ENCODE measurements around the gene PROK2.

PROK2 gene

DNA sequence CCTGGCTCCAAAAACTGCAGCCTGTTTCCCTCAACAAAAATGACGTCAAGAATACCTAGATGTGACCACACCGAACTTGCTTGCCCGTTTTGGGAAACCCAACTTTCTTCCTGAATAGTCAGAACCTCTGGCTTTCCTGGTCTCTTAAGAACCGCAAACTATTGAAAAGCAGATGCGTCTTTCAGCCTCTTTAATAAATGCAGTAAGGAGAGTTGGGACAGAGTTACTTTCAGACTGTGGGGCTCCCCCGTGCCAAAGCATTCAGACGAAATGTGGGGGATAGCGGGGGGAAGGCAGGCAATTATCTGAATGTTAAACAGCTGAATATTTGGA is 1.2 kb upstream of the PROK2 start:
- no peak for DNase-seq

DNA sequence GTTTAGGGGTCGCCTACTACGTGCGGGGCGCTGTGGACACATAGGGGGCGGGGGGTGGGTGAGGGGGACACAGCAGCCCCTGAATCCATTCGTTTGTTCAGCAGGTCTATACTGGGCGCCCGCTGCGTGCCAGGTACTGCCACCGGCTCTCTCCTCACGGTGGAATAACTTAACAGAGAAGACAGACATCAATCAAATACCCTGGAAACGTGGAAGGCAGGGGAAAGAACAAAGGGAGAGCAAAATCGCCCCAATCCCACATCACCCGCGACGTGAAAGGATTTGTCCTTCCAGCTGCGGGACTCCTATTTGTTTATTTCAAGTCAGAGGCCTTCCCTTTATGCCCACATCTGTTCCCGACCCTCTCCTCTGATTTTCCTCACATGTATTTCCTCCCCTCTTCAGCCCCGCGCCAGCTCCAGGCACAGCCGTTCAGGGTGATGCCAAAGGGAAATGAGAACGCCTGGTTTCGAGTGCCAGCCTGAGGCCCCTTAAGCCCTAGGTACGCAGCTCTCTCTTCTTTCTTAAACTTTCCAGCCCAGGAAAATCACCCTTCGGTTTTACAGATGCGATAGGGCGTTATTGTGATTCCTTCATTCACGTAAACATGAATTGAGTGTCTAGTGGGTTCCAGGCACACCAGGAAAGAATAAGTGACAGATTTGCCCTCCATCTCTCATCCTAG is 726 bp upstream of the PROK2 start:
- DNase-seq, result no peak

DNA sequence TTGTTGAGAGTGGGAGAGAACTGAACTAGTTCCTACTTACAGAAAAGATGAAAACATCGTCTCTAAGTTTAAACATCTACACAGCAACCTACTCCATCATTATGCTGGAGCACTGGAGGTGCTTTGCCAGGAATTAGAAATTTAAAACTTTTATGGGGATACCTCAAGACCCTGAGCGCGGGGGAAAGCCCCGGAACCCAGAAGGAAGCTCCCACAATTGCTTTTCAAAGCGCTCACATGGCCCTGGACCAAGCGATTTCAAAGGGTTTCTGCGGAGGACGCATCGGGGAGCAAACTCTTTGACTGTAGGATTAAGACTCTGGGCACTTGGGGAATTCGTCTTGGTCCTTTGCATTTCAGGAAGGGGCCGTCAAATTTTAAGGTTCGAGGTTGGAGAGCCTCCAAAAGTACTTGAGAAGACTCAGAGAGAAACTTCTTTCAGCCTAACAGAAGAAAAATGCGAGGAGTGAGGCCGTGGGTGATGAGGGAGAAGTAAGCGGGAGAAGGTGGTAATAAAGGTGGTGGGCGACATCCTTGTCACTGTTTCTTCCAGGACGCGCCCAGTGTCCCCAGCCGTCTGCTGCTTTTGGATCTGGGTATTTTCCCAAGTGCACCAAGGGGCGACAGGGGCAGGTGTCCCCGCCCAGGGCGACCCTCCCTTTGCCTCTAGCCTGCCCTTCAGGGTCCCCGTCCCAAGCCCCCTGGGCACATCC is 591 bp downstream of the PROK2 start:
- DNase-seq, result no peak

DNA sequence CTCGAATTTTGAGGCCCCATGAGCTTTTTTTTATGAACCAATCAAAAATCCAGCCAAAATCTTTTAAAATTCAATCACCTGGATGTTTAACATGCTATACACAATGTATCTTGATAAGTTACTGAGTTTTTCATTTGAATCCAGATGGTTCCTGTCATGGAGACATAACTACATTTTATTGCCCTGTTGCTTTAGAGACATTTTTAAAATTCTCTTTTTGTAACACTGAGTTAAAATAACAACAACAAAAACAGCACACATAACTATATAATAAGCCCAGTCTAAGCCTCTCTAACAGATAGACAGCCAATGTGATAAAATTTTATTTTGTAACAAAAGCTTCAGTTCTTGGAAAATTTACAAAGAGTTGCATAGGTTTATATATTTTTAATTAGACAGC is 1.8 kb downstream of the PROK2 start:
- DNase-seq, result no peak

DNA sequence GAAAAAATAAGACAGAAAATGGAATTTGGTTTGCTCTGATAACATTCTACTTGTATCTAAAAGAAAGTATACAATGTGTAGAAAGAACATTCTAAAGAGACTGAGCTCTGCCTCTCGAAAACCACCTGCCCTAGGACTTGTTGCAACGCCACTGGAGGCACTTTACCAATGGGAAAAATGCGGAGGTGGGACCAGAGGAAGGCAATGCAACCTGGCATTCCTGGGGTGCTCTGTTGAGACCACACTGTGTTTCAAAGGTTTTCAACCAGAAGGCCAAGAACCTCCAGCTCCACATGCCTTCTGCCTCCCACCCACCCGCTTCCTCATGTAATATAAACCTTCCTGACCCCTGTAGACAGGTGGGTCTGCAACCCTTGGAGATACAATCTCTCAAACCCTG is 4.5 kb downstream of the PROK2 start:
- no peak for DNase-seq

DNA sequence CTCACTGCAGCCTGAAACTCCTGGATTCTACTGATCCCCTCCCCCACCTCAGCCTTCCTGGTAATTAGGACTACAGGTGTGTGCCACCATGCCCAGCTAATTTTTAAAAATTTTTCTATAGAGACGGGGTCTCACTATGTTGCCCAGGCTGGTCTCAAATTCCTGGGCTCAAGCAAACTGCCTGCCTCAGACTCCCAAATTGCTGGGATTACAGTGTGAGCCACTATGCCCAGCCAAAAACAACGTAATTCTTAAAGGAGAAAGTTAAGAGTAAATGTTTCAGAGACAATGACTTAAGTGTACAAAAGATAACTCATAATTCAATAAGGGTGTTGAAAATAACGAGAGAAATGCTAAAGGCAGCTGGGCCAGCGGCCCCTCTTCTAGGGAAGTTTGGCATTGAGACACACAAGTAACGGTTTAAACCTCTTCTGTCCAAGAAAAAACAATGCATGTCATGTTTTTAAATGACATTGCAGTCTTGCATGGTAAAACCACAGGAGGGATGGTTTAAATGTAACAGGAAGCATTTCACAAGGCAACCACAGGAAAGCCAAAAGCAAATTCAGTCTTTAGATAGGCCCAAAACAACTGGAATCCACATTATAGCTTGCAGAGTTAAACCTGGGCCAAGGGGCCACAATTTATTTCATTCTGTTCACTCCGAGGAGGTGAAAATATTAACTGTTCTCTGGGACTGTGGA is 5.1 kb downstream of the PROK2 start:
- no peak for DNase-seq

DNA sequence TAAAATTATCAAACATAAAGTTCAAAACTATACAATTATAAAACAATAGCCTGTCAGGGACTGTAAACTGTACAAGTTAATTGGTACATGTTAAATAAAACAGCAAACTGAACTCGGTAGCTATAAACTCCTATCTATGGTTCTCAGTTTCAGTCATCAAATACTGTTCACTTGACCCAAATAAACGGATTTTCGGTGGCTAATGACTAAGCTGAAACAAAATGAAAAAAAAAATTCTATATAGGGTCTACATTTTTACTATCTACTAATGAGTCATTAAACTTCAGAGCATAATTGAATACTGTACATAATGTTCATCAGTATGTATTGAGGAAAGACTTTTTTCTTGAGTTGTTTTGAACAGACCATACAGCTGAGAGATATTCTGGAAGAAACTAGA is 6.6 kb downstream of the PROK2 start:
- no peak for DNase-seq

DNA sequence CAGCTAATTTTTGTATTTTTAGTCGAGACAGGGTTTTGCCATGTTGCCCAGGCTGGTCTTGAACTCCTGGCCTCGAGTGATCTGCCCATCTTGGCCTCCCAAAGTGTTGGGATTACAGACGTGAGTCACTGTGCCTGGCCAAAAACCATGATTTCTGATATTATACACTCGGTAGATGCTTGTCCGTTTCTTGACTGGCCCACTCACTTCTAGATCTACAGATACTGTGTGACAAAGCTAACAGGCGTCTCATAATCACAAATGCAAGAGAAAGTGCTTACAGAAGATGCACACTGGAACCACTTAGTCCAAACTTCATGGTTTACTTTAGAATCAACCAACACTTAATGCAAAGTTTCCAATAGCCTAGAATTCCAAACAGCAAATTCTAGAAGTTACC is 8.4 kb downstream of the PROK2 start:
- no peak for DNase-seq

DNA sequence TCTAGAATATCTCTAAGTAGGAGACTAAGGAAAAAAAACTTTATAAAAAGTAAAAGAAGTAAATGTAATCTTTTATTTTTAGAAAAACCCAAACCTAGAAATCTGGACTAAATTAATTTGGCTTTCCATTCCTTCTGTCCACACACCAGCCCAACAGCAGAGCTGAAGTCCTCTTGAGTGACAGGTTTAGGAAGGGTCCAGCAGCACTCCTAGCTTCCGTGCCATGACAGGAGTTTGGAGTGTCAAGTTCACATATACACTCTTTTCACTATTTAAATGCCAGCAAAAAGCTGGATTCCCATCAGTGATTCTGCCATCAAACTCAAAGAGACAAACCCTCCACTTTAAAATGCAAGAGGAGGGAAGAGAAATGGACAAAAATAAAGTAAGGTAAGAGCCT is 13.1 kb downstream of the PROK2 start:
- no peak for DNase-seq

DNA sequence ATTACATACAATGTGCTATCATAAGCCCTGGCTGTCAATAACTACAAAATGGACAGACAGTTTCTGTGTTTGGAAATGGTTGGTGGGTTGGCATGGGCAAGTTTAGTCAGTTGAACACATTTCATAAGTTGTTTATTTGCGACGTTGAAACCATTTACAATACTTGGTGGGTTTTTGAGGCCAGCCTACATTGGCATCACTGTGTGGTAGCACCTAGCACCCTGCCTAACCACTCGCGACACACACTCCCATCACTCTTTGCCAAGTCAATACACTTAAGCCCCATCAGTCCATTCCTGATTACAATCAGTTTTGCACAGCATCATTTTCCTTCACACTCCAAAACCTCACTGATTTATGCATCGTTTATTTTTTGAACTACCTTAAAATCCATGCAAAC is 13.8 kb downstream of the PROK2 start:
- no peak for DNase-seq

DNA sequence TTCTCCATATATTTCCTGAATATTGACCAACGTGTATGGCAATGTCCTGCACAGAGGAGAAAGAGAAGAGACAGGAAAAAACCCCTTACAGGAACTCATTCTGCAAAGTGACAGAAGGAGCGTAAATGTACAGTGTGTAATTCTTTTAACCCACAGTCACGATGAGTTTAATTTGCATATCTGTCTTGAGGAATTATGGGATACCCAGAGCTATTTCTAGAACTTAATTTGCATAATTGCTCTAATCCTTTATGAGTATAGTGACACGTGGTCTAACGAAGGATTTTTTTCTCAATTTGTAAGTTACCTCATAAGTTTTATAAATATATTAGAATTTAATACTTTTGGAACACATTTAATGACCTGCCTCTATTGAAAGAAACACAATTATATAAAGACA is 21.5 kb downstream of the PROK2 start:
- DNase-seq, result no peak

DNA sequence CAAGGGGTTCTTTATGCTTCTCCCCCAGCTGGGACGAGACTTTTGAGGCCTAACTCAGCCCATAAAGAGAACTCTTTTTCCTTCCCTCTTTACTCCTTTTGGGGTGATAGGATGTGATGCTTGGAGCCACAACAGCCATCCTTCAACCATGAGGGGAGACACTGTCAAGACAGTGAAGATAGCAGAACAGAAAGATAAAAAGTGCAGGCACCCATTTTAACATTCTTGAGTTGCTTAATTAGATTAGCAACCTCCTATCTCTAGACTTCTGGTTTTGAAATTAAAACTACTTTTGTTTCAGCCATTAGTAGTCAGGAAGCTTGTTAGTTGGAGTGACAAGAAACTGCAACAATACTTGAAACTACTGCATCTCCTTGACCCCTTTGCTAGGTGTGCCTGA is 24.8 kb downstream of the PROK2 start:
- DNase-seq, result no peak

DNA sequence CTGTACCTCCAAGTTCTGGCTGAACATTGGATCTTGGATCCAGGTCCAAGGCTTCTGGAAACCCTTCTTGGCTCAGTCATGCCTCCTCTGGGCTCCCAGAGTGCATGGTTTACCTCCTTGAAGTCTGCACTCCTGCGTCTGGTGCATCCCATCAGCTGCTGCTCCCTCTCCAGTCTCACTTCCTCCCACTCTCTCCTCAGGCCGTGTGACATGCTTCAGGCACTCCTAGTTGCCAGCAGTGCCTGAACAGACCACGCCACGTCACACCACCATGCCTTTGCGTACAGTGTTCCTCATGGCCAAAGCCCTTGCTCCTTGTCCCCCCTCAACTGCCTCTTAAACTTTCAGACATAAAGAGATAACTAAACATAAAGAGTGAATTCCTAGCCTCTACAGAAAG is 25.5 kb downstream of the PROK2 start:
- DNase-seq, result no peak

DNA sequence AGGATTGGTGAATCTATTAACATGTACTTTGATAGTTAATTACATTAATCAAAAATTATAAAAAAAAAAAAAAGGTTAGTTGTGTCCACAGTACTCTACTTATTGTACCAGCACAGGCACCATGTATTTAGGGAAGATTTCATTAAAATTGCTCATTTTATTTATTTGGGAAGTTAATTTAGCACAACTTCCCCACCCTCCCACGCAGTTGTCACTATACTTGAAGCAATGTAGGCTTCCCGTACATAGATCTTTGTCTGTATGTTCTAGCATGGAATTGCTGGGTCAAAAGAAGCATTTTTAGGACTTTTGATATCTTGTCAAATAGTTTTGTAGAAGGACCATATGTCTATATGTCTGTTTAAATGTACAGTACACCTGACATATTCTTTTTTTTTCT is 26.9 kb downstream of the PROK2 start:
- DNase-seq, result no peak

DNA sequence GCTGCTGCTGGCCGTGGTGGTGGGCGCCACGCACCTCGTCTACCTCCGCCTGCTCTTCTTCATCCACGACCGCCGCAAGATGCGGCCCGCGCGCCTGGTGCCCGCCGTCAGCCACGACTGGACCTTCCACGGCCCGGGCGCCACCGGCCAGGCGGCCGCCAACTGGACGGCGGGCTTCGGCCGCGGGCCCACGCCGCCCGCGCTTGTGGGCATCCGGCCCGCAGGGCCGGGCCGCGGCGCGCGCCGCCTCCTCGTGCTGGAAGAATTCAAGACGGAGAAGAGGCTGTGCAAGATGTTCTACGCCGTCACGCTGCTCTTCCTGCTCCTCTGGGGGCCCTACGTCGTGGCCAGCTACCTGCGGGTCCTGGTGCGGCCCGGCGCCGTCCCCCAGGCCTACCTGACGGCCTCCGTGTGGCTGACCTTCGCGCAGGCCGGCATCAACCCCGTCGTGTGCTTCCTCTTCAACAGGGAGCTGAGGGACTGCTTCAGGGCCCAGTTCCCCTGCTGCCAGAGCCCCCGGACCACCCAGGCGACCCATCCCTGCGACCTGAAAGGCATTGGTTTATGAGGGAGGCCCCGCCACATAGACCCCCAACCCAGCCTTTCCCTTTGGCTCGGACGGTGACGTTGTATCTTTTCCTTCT is 30.2 kb downstream of the PROK2 start:
- DNase-seq, result no peak

DNA sequence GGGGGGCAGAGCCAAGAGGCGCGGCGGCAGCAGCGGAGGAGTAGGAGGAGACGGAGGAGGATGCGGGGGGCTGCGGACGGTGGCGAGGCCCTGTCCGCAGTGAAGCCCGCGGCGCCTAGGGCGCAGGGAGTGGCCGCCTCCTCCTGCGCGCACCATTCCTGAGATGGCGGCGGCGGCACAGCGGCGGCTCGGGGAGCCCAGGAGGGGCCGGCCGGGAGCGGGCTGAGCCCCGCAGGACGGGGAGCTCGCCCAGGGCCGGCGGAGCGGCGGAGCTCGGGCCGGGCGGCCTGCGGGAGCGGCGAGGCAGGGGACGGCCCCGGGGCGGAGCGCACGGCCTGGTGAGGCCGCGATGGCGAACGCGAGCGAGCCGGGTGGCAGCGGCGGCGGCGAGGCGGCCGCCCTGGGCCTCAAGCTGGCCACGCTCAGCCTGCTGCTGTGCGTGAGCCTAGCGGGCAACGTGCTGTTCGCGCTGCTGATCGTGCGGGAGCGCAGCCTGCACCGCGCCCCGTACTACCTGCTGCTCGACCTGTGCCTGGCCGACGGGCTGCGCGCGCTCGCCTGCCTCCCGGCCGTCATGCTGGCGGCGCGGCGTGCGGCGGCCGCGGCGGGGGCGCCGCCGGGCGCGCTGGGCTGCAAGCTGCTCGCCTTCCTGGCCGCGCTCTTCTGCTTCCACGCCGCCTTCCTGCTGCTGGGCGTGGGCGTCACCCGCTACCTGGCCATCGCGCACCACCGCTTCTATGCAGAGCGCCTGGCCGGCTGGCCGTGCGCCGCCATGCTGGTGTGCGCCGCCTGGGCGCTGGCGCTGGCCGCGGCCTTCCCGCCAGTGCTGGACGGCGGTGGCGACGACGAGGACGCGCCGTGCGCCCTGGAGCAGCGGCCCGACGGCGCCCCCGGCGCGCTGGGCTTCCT is 31.0 kb downstream of the PROK2 start, which contains the start of gene GPR27:
Gene GPR27 (plus strand): TSS at position 155 of the 909 bp plus-strand sequence. CDS start 195 bp downstream, at position 350.
- DNase-seq, result no peak

DNA sequence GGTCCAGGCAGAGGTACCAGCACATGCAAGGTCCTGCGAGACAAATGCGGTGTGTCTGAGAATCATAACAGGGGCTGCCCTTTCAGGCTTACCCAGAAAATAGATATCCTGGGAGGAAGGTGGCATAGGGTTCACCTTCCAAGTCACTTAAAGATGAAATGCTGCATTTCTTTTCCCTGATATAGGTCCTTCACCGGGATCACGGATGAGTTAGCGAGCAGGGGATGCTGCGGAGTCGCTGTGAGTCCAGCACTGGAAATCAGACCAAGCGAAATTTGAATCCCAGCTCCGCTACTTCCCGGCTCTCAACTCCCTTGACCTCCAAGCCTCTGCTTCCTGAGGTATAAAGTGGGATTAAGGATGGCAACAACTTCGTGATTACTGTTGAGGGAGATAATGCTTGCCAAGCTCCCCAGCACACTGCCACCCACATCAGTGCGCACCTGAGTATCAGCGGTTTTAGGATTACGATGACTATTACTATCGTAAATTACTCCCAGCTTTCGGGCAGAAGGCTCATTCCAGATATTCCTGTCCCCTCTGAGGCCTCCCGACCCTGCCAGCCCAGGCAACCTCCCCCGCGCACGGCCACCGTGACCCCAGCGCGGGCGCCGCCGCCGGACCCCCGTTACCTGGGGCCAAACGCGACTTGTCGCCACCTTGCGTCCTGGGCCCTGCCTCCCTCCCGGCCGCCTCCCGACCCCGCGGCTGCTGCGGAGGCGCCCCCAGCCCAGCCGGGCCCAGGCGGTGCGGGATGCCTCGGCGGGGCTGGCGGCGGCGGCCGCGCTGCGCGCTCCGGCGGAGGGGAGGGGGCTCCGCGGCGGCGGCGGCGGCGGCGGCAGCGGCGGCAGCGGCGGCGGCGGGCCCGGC is 31.9 kb downstream of the PROK2 start:
- DNase-seq, result no peak

DNA sequence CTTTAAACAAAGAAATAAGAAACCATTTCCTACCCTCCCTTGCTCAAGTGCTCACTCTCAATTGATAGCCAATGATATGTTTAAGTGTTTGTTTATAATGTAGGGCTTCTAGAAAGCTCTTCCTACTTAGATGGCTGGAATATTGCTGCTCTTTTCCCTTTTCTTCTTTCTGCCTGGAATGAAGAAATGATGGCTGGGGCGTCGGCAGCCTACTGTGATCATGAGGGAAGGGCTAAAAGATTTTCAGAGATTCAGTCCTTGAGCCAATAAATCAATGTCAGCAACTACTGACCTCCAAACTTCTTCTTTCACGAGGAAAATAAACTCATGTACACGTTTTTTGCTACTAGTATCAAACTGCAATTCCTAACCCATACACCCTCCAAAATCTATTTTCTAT is 33.3 kb downstream of the PROK2 start:
- no peak for DNase-seq

DNA sequence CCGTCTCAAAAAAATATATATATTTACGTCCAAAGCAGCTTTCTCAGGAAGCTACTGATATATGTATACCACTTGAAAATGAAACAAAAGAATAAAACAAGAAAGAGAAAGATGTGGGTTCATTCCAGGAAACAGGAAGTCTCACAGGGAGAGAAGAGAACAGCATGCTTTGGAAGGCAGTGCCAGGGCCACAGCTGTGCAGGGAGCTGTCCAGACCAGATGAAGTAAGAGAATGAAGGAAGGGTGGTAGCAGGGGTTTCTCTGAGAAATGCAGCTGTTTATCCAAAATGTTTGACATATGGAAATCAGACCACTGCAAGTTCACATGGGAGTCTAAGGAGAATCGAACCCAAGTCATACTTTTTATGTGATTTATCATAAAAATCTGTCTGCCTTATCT is 40.2 kb downstream of the PROK2 start:
- no peak for DNase-seq

DNA sequence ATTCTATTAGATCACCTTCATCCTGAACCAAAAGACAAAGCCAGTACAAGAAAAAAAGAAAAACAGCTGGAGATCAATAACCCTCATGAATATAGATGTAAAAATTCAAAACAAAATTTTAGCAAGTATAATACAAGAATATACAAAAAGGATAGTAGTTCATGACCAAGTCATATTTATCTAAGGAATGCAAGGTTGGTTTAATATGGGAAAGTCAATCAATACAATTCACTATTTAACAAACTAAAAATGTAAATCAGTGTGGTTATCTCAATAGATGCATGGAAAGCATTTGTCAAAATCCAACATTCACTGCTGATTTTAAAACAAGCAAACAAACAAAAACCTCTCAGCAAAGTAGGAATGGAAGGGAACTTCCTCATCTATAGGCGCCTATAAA is 42.3 kb downstream of the PROK2 start:
- no peak for DNase-seq

DNA sequence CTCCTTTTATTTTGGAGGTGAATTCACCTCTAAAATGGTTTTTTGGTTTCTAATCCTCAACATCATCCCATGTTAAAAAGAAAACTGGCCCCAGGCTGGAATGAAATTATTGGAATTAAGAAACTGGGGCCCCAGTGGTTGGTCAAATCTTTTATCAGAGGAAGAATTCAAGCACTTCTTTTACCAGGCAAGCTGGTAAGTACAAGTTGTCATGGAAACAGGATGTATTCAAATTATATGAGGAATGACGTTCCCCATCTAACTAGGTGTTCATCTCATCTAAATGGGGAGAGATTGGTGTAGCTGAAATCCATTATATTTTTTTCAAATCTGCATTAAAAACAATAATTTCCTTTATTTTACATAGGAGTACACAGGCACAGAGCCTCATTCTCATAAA is 50.1 kb downstream of the PROK2 start:
- no peak for DNase-seq

DNA sequence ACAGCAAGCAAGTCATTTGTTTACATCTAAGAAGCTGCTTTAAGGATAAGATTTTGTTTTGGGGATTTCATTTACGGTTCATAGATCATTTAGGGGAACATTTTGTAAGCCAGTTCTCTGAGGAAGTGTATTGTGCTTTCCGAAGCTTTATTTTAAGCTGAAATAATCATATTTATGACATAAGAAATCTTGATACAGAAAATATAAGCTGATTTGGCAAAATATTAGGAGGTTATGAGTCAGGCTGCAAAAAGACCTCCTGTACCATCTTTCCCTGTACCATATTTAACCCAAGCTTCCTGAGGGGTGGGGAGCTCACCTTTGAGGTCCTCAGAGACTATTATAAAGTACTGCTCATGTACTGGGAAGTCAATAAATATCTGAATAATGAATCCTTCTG is 51.6 kb downstream of the PROK2 start:
- no peak for DNase-seq

All from stimulated activated CD4-positive, alpha-beta T cell treated with anti-CD3 and anti-CD28 coated beads, Interleukin-1b, Interleukin-23, amount 100 ng/mL, for 48 hours (primary cell).